Mesothelial cell of epicardium (in vitro differentiated cells): ENCODE data around the gene OOSP3. TPM values are rescaled to one million over a fixed set of nuclear protein-coding genes. Genes with fewer than 3 reads are reported as not detected.
"Not testable (repeated sequence)": the region's sequence is repeated elsewhere in the genome, so short reads cannot be mapped to it uniquely, and the experiment has no call there.

ENCODE experiments used
- DNase-seq, 2 experiments: peaks; one replicate each; pipeline ENCODE4 v3.0.0; 2021; ENCODE audit warnings: low spot score in 2 of 2; ENCODE audit not compliant: unreplicated experiment in 2 of 2
- H3K27ac Mint-ChIP-seq: 2 replicates; pipeline ENCODE4 v1.8.0; 2021; ENCODE audit warnings: mixed read lengths
- H3K27me3 Mint-ChIP-seq: 2 replicates; pipeline ENCODE4 v1.8.0; 2021; ENCODE audit warnings: low read depth, mixed read lengths
- H3K36me3 Mint-ChIP-seq: 2 replicates; pipeline ENCODE4 v1.8.0; 2021; ENCODE audit warnings: mixed read lengths
- H3K4me1 Mint-ChIP-seq: 2 replicates; pipeline ENCODE4 v1.8.0; 2021; ENCODE audit warnings: mixed read lengths
- H3K4me3 Mint-ChIP-seq: 2 replicates; pipeline ENCODE4 v1.8.0; 2021; ENCODE audit warnings: mild to moderate bottlenecking, moderate library complexity, mixed read lengths
- H3K9me3 Mint-ChIP-seq: 2 replicates; pipeline ENCODE4 v1.8.0; 2021; ENCODE audit warnings: mixed read lengths
- CTCF ChIP-seq: fragments of 200-600 bp; sonication (generic); IDR thresholded peaks from one replicate; pipeline ENCODE4 v1.5.0; 2021; ENCODE audit warnings: antibody characterized with exemption; ENCODE audit not compliant: unreplicated experiment
- total RNA-seq: library from RNA; stranded (reverse); gene quantifications from 3 replicates; pipeline ENCODE4 v1.2.1, GENCODE V29; 2021

The OOSP3 gene
- total RNA-seq, 1 donor from 2014 or later = not detected

- H3K9me3 Mint-ChIP-seq = no peaks in the 10 kb centered on the region
- no peak overlapping the region for H3K27ac Mint-ChIP-seq
- H3K4me3 Mint-ChIP-seq = no peak overlapping the region
- no peaks in the 10 kb centered on the region for H3K4me1 Mint-ChIP-seq
- no peaks in the 10 kb centered on the region for H3K36me3 Mint-ChIP-seq
- no peak for DNase-seq
- TF ChIP-seq CTCF = no peak
- no peaks in the 10 kb centered on the region for H3K27me3 Mint-ChIP-seq
These were observed 1.3 kb upstream of the OOSP3 start for GRCh38 chr11:59877325-59877724.

GRCh38 chr11:59877784-59878183, 798 bp upstream of the OOSP3 start:
- no peak for DNase-seq
- Mint-ChIP-seq H3K4me1 (no peaks in the 10 kb centered on the region), H3K27me3 (no peaks in the 10 kb centered on the region), H3K4me3 (no peak overlapping the region), H3K27ac (no peak overlapping the region), H3K36me3 (no peaks in the 10 kb centered on the region), H3K9me3 (no peaks in the 10 kb centered on the region)
- TF ChIP-seq CTCF = no peak

- Mint-ChIP-seq H3K27ac (no peak overlapping the region), H3K36me3 (no peaks in the 10 kb centered on the region), H3K4me1 (no peaks in the 10 kb centered on the region), H3K27me3 (no peaks in the 10 kb centered on the region), H3K9me3 (no peaks in the 10 kb centered on the region), H3K4me3 (no peak overlapping the region)
- no peak for TF ChIP-seq CTCF
- no peak for DNase-seq
These were observed 985 bp downstream of the OOSP3 start for GRCh38 chr11:59879567-59879966.

- H3K36me3 Mint-ChIP-seq = no peaks in the 10 kb centered on the region
- H3K9me3 Mint-ChIP-seq = peaks cover 21% of the 10 kb centered on the region
- DNase-seq = no peak
- no peaks in the 10 kb centered on the region for H3K27me3 Mint-ChIP-seq
- no peak for TF ChIP-seq CTCF
- no peaks in the 10 kb centered on the region for H3K4me1 Mint-ChIP-seq
- H3K27ac Mint-ChIP-seq = no peak overlapping the region
- H3K4me3 Mint-ChIP-seq = no peak overlapping the region
These were observed 5.0 kb downstream of the OOSP3 start for GRCh38 chr11:59883597-59883996.

GRCh38 chr11:59887156-59887555, 8.6 kb downstream of the OOSP3 start:
- DNase-seq, H3K4me1 Mint-ChIP-seq, H3K4me3 Mint-ChIP-seq, H3K27me3 Mint-ChIP-seq, H3K27ac Mint-ChIP-seq, H3K36me3 Mint-ChIP-seq: not testable (repeated sequence)
- peaks cover 43% of the 10 kb centered on the region for H3K9me3 Mint-ChIP-seq

- Mint-ChIP-seq H3K9me3 (peaks cover 36% of the 10 kb centered on the region), H3K27ac (no peak overlapping the region), H3K4me1 (no peaks in the 10 kb centered on the region), H3K4me3 (no peak overlapping the region), H3K27me3 (no peaks in the 10 kb centered on the region), H3K36me3 (no peaks in the 10 kb centered on the region)
- no peak for DNase-seq
- no peak for TF ChIP-seq CTCF
These were observed 13.2 kb downstream of the OOSP3 start for GRCh38 chr11:59891781-59892181.
